ENCODE data around the gene TMEM130.

TMEM130 gene, protein sequence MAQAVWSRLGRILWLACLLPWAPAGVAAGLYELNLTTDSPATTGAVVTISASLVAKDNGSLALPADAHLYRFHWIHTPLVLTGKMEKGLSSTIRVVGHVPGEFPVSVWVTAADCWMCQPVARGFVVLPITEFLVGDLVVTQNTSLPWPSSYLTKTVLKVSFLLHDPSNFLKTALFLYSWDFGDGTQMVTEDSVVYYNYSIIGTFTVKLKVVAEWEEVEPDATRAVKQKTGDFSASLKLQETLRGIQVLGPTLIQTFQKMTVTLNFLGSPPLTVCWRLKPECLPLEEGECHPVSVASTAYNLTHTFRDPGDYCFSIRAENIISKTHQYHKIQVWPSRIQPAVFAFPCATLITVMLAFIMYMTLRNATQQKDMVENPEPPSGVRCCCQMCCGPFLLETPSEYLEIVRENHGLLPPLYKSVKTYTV
- 0 to 1.8 (median 0.07) reads per million in 17 experiments for total RNA-seq

DNA sequence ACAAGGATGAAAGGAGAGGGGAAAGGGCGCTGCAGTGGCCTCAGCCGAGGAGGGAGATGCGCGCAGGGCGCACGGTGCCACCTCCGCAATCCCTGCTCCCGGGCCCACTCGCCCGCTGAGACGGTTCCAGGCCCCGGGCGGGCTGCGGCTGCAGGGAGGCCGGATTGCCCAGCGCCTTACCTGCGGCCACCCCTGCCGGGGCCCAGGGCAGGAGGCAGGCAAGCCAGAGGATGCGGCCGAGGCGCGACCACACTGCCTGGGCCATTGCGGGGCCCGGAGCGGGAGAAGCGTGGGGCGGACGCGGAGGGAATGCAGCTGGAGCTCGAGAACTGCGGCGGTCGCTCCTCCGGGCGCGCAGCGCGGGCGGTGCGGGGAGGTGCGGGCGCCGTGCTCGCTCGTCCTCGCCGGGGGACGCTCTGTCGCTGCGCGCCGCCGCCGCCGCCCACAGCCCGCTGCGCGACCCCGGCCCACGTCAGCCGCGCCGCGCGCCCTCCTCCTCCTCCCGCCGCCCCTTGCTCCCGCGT lies at the start of gene TMEM130:
Gene TMEM130, minus strand, starts transcription at position 418 of the 524 bp plus-strand sequence. Its CDS starts 153 bp downstream, at position 265.
- DNase-seq, result peak in 1 of 4 experiments; percentile 20

GRCh38 chr7:98917331-98917730 lies 47.5 kb upstream of the TMEM130 start:
- no peak for DNase-seq

GRCh38 chr7:98913612-98914011 lies 43.8 kb upstream of the TMEM130 start:
- DNase-seq, result no peak

DNA sequence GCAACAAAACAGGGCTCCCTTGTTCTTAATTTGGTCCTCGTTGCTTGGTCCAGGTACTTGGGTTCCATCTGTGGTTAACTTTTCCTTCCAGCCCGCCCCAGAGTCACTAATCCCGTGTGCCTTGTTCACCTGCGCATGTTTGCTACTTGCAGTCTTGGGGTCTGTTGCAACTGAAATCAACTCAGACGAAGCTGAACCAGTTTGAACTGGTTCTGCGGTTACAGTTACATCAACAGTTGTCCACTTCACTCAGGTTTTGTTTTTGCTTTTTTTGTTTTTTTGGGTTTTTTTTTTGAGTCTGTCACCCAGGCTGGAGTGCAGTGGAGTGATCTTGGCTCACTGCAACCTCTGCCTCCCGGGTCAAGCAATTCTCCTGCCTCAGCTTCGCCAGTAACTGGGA lies 43.2 kb upstream of the TMEM130 start:
- no peak for DNase-seq

GRCh38 chr7:98911916-98912315 lies 42.1 kb upstream of the TMEM130 start:
- DNase-seq, result no peak

DNA sequence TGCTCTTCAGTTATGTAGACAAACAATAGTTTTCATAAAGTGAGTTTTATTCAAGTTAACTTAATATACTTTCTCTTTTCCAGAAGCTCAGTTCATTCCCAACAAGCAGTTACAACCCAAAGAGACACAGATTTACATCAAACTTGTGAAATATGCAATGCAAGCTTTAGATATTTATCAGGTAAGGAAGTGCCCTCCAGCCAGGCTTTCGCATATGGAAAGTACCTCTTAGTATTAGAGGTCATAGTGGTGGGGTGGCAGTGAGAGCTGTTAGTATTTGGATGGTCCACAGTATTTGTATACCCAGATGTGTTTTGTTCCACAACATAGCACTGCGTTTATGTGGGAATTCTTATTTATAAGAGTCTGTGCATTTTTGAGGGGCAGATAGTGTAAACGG lies 40.6 kb upstream of the TMEM130 start:
- DNase-seq, result no peak

- DNase-seq, result no peak
These were observed 39.7 kb upstream of the TMEM130 start for GRCh38 chr7:98909487-98909886.

DNA sequence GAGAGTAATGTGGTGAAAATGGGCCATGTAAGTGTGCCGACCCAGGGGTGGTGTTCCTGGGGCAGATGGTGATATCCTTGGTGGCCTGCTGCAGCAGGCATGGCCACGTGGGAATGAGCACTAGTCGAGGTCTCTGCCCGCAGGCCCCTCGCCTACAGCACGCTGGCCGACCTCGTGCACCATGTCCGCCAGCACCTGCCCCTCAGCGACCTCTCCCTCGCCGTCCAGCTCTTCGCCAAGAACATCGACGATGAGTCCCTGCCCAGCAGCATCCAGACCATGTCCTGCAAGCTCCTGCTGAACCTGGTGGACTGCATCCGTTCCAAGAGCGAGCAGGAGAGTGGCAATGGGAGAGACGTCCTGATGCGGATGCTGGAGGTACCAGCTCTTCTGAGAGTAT lies 38.8 kb upstream of the TMEM130 start:
- DNase-seq, result no peak

GRCh38 chr7:98907570-98907969 lies 37.8 kb upstream of the TMEM130 start:
- no peak for DNase-seq

- no peak for DNase-seq
These were observed 33.4 kb upstream of the TMEM130 start for GRCh38 chr7:98903246-98903645.

DNA sequence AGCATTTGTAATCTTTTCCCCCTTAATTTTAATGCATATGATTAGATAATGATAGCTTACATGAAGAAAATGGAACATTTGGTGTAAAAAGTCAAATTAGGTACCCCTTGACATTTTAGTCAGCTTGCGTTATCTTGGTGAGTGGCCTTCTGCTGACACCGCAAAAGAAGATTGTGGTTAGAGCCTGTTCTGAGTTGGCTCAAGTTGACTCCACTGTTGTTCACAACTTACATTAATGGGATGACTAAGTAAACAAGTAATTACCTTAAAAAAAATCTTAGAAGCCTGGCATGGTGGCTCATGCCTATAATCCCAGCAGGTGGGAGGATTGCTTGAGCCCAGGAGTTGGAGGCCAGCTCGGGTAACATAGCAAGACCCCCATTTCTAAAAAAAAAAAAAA lies 32.7 kb upstream of the TMEM130 start:
- no peak for DNase-seq

DNA sequence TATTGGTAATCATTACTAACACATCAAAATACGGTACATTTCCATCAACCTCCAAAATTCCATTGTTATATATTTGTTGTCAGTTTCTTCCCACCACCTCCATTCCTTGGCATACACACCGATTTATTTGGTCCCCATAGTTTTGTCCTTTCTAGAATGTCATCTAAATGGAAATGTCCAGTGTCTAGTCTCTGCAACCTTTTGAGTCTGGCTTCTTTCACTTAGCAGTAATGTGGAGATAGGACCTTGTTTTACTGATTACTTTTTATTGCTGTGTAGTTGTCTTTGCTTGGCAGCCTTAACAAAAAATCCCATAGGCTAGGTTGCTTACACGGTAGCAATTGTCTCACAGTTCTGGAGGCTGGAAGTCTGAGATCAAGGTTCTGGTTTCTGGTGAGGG lies 31.0 kb upstream of the TMEM130 start:
- no peak for DNase-seq

DNA sequence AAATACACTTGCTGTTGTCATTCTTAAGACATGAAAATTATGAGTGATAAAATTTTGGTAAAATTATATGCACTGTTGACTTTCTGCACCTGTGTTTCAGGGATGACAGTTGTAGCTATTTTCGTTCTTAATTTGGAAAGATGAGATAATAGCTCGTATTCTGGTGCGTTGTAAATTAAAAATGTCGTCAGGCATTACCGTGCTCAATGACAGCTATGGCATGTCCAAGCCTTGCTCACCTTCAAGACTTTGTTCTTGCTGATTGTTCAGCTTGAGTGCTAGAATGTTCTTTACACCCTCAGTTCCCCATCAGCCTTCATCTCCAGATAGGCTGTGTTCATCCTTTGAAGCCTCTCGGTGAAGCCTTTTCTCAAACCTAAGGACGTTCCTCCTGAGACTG lies 30.0 kb upstream of the TMEM130 start:
- DNase-seq, result no peak

DNA sequence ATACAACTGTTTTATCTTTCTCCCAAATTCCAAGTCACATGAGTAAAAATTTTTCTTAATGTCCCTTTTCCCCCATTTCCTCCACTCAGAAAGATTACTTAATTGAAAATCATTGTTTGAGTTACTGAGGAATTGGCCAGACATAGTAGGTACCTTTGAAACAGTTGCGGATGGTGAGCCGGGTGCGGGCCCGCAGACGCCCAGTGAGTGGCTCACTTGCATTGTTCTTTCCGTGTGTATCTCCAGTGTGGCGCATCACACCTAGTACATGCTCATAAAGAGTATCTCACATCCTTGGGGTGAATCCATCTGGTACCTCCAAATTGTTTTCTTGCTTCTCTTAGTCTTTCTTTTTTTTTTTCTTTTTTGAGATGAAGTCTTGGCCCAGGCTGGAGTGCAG lies 22.8 kb upstream of the TMEM130 start:
- no peak for DNase-seq

DNA sequence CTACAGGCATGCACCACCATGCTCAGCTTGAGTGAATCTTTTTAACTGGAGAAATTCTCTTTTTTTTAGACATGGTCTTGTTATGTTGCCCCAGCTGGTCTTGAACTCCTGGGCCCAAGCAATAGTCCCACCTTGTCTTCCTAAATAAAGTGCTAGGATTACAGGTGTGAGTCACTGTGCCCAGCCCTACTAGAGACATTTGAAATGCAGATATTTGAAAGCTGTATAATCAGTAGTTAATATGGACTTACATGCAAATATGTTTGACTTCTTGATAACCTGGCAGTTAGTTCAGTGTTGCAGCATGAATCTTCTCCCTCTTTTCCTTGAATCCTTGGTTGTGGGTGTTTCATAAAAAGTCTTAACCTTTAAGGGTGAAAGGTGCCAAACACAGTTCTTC lies 17.2 kb upstream of the TMEM130 start:
- DNase-seq, result no peak

- no peak for DNase-seq
These were observed 14.6 kb upstream of the TMEM130 start for GRCh38 chr7:98884416-98884815.

GRCh38 chr7:98881561-98882315 lies 11.9 kb upstream of the TMEM130 start:
- DNase-seq, result no peak

- DNase-seq, result no peak
These were observed 10.7 kb upstream of the TMEM130 start for GRCh38 chr7:98880485-98880884.

DNA sequence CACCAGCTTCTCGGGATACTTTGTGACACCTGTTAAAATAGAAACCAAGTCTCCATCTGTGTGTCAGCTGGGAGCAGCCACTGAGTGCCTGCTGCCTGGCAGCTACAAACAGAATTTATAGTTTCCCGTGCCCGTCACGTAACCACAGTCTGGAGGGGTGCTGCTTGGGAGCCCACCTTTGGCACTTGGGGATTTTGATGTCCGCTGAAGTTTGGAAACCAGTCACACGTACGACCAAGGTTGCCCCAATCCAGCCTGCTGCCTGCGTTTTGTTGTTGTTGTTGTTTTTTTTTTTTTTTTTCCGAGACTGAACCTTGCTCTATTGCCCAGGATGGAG lies 10.1 kb upstream of the TMEM130 start:
- no peak for DNase-seq

- DNase-seq, result peak; percentile 2 to 31 (median 17)
These were observed 9.6 kb upstream of the TMEM130 start for GRCh38 chr7:98879198-98879978.

GRCh38 chr7:98878365-98879197 lies 8.8 kb upstream of the TMEM130 start, which contains the start of gene TRRAP:
Gene TRRAP, plus strand, starts transcription at chr7:98878532. Its CDS starts 2,619 bp downstream, at chr7:98881151.
- DNase-seq, result peak; percentile 73 to 92 (median 82)

All from suppressor macrophage (primary cell).